Gastroesophageal sphincter (tissue), 4 donors: ENCODE results near the gene BACH2. TPM values are rescaled to one million over a fixed set of nuclear protein-coding genes. Genes with fewer than 3 reads are reported as not detected.

Source experiments
- ATAC-seq: fragments of 150-250 bp; one replicate; pipeline ENCODE4 v1.9.1; 2016; ENCODE audit warnings: mild to moderate bottlenecking, moderate library complexity
- H3K27ac ChIP-seq, 4 donors: fragments of 200-600 bp; sonication (generic) in 3 of 4; 1 replicate in 3 of 4; 2 replicates in 1 of 4; pipeline ENCODE4 v1.5.1; 2016 to 2019
- H3K27me3 ChIP-seq: fragments of 200-600 bp; sonication (generic); one replicate; pipeline ENCODE4 v1.5.1; 2019
- H3K36me3 ChIP-seq, 2 donors: fragments of 200-600 bp; sonication (generic); one replicate each; pipeline ENCODE4 v1.5.1; 2019; ENCODE audit warnings: control low read depth in 1 of 2
- H3K4me1 ChIP-seq, 3 donors: fragments of 200-600 bp; sonication (generic); 1 replicate in 2 of 3; 2 replicates in 1 of 3; pipeline ENCODE4 v1.5.1; 2016 to 2019; ENCODE audit warnings: control low read depth in 2 of 3
- H3K4me3 ChIP-seq, 2 donors: fragments of 200-600 bp; sonication (generic); one replicate each; pipeline ENCODE4 v1.5.1; 2019; ENCODE audit warnings: mild to moderate bottlenecking in 1 of 2, moderate library complexity in 1 of 2
- H3K9me3 ChIP-seq, 3 donors: fragments of 200-600 bp; sonication (generic); one replicate each; pipeline ENCODE4 v1.5.1; 2017 to 2019; ENCODE audit warnings: control low read depth in 2 of 3
- CTCF ChIP-seq, 4 experiments: fragments of 200-600 bp in 2 of 4; fragments of 450-650 bp in 2 of 4; sonication (generic) in 1 of 4; IDR thresholded peaks; one replicate each; pipeline ENCODE4 v1.5.1; 2017 to 2019; ENCODE audit warnings: antibody characterized with exemption in 4 of 4, mild to moderate bottlenecking in 2 of 4, moderate library complexity in 2 of 4
- EP300 ChIP-seq: sonication (generic); formaldehyde crosslinking; IDR thresholded peaks from one replicate; pipeline ENCODE4 v1.6.1; 2017; ENCODE audit warnings: antibody characterized with exemption, mild to moderate bottlenecking
- POLR2A ChIP-seq, 2 donors: fragments of 450-650 bp; IDR thresholded peaks; one replicate each; pipeline ENCODE4 v1.6.1; 2017; ENCODE audit warnings: antibody characterized with exemption in 2 of 2, mild to moderate bottlenecking in 2 of 2, moderate library complexity in 1 of 2
- POLR2AphosphoS5 ChIP-seq: sonication (generic); formaldehyde crosslinking; IDR thresholded peaks from one replicate; pipeline ENCODE4 v1.6.1; 2017; ENCODE audit warnings: antibody characterized with exemption
- WGBS, 2 donors: methylation state at CpG; one replicate each; pipeline ENCODE4 v1.1.5; 2018; ENCODE audit warnings: low coverage in 1 of 2; 5-methylcytosine and 5-hydroxymethylcytosine counted together
- total RNA-seq, 4 donors: library from RNA; depleted of rRNA; stranded (reverse); fragments of >200 nt; gene quantifications; one replicate each; pipeline ENCODE4 v1.1.0, GENCODE V29; 2016

BACH2 gene
- total RNA-seq, 4 donors from 2014 or later, result 3.5 to 10.4 (median 3.9) TPM

GRCh38 chr6:90315354-90315950 is 18.8 kb upstream of the BACH2 start:
- Histone ChIP-seq H3K27ac (no peak overlapping the region), H3K4me1 (no peaks in the 10 kb centered on the region), H3K9me3 (no peaks in the 10 kb centered on the region), H3K27me3 (peaks cover 6% of the 10 kb centered on the region), H3K36me3 (no peaks in the 10 kb centered on the region), H3K4me3 (no peak overlapping the region)
- no peak for TF ChIP-seq EP300
- no peak for TF ChIP-seq CTCF (IDR thresholded peaks at IDR 0.05)
- TF ChIP-seq POLR2A (IDR thresholded peaks at IDR 0.05), result no peak
- no peak for TF ChIP-seq POLR2AphosphoS5
- no peak for ATAC-seq
- 74 to 82% methylated on average over 4 of the region's 4 CpGs for WGBS, 2 donors

- WGBS, 2 donors, result 88 to 92% methylated on average over 3 to 4 of the region's 4 CpGs
Measured at GRCh38 chr6:90314514-90314913, 17.9 kb upstream of the BACH2 start.

GRCh38 chr6:90311569-90311968 is 14.9 kb upstream of the BACH2 start:
- Histone ChIP-seq H3K27me3 (peaks cover 6% of the 10 kb centered on the region), H3K27ac (no peak overlapping the region), H3K36me3 (no peaks in the 10 kb centered on the region), H3K4me3 (no peak overlapping the region), H3K9me3 (no peaks in the 10 kb centered on the region), H3K4me1 (no peaks in the 10 kb centered on the region)
- TF ChIP-seq CTCF (IDR thresholded peaks at IDR 0.05) (no peak), EP300 (no peak), POLR2AphosphoS5 (no peak), POLR2A (IDR thresholded peaks at IDR 0.05) (no peak)
- ATAC-seq, result no peak
- 83 to 91% methylated on average over 4 of the region's 4 CpGs for WGBS, 2 donors

More at GRCh38 chr6:90314514-90314913, 17.9 kb upstream of the BACH2 start:
- H3K36me3 ChIP-seq, result no peaks in the 10 kb centered on the region
- H3K27ac ChIP-seq, result no peak overlapping the region
- no peaks in the 10 kb centered on the region for H3K4me1 ChIP-seq
- H3K9me3 ChIP-seq, result no peaks in the 10 kb centered on the region
- H3K27me3 ChIP-seq, result peaks cover 6% of the 10 kb centered on the region
- TF ChIP-seq EP300, result no peak
- TF ChIP-seq CTCF (IDR thresholded peaks at IDR 0.05), result no peak
- TF ChIP-seq POLR2AphosphoS5, result no peak
- no peak for TF ChIP-seq POLR2A (IDR thresholded peaks at IDR 0.05)
- ATAC-seq, result no peak
- H3K4me3 ChIP-seq, result no peak overlapping the region

GRCh38 chr6:90305800-90306448 is 9.3 kb upstream of the BACH2 start:
- ATAC-seq, result no peak
- no peaks in the 10 kb centered on the region for H3K36me3 ChIP-seq
- 88 to 100% methylated on average over 1 of the region's 1 CpG for WGBS, 2 donors
- H3K4me1 ChIP-seq, result no peaks in the 10 kb centered on the region
- no peak overlapping the region for H3K27ac ChIP-seq
- TF ChIP-seq CTCF (IDR thresholded peaks at IDR 0.05), result no peak
- no peak for TF ChIP-seq POLR2AphosphoS5
- no peak for TF ChIP-seq EP300
- no peak for TF ChIP-seq POLR2A (IDR thresholded peaks at IDR 0.05)
- no peaks in the 10 kb centered on the region for H3K9me3 ChIP-seq
- H3K27me3 ChIP-seq, result peaks cover 2% of the 10 kb centered on the region
- H3K4me3 ChIP-seq, result no peak overlapping the region

- no peak overlapping the region for H3K4me3 ChIP-seq
- no peaks in the 10 kb centered on the region for H3K4me1 ChIP-seq
- H3K27me3 ChIP-seq, result no peaks in the 10 kb centered on the region
- no peak for ATAC-seq
- no peaks in the 10 kb centered on the region for H3K36me3 ChIP-seq
- TF ChIP-seq CTCF (IDR thresholded peaks at IDR 0.05) (no peak), POLR2AphosphoS5 (no peak), POLR2A (IDR thresholded peaks at IDR 0.05) (no peak), EP300 (no peak)
- WGBS, 2 donors, result 76 to 93% methylated on average over 5 of the region's 5 CpGs
- H3K27ac ChIP-seq, result no peak overlapping the region
- H3K9me3 ChIP-seq, result no peaks in the 10 kb centered on the region
Measured at GRCh38 chr6:90304308-90304707, 7.7 kb upstream of the BACH2 start.
